Epithelial cell of alveolus of lung (primary cell): ENCODE measurements around the gene ZDHHC12. TPM values are rescaled to one million over a fixed set of nuclear protein-coding genes. Genes with fewer than 3 reads are reported as not detected.

Source experiments
- total RNA-seq: library from RNA; depleted of rRNA; stranded (reverse); fragments of >200 nt; gene quantifications from 2 replicates; pipeline ENCODE4 v1.2.1, GENCODE V29; 2015

The ZDHHC12 gene
- total RNA-seq: 54.7 and 68.9 TPM in 2 replicates

GRCh38 chr9:128723866-128724743 is at the start of gene ZDHHC12:
TSS of gene ZDHHC12 (minus strand) at chr9:128724127. CDS start at chr9:128724093, 34 bp downstream.

GRCh38 chr9:128771745-128772519 is 48.0 kb upstream of the ZDHHC12 start, which contains the start of gene ZER1:
TSS of gene ZER1 (minus strand) at chr9:128771927. CDS start at chr9:128755565, 16,362 bp downstream.

GRCh38 chr9:128702445-128702948 is 21.4 kb downstream of the ZDHHC12 start, which contains the start of gene PKN3:
TSS of gene PKN3 (plus strand) at chr9:128702503. CDS start at chr9:128702916, 413 bp downstream.

GRCh38 chr9:128688501-128689292 is 35.2 kb downstream of the ZDHHC12 start, which contains the start of gene SET:
TSS of gene SET (plus strand) at chr9:128689222. CDS start at chr9:128689583, 361 bp downstream.

Other genes with a start within 250 kb of the ZDHHC12 start
- gene GLE1, start 219.4 kb downstream of the ZDHHC12 start, total RNA-seq: 27.0 and 27.8 TPM in 2 replicates
- 178 and 200 TPM in 2 replicates for gene SPTAN1, start 171.5 kb downstream of the ZDHHC12 start, total RNA-seq
- 33.4 and 73.4 TPM in 2 replicates for gene DYNC2I2, start 67.3 kb downstream of the ZDHHC12 start, total RNA-seq
- 180 and 256 TPM in 2 replicates for gene SET, start 34.9 kb downstream of the ZDHHC12 start, total RNA-seq
- 3.0 and 4.8 TPM in 2 replicates for gene PKN3, start 21.6 kb downstream of the ZDHHC12 start, total RNA-seq
- 20.2 and 56.1 TPM in 2 replicates for gene ZER1, start 47.8 kb upstream of the ZDHHC12 start, total RNA-seq
- 9.7 and 20.6 TPM in 2 replicates for gene TBC1D13, start 63.1 kb upstream of the ZDHHC12 start, total RNA-seq
- 16.2 and 31.7 TPM in 2 replicates for gene ENDOG, start 94.4 kb upstream of the ZDHHC12 start, total RNA-seq
- 11.1 and 24.4 TPM in 2 replicates for gene SPOUT1, start 105.7 kb upstream of the ZDHHC12 start, total RNA-seq
- gene KYAT1, start 157.8 kb upstream of the ZDHHC12 start, total RNA-seq: 9.3 and 15.1 TPM in 2 replicates
- gene LRRC8A, start 158.0 kb upstream of the ZDHHC12 start, total RNA-seq: 37.4 and 53.9 TPM in 2 replicates
- 11.9 and 16.9 TPM in 2 replicates for gene PHYHD1, start 196.9 kb upstream of the ZDHHC12 start, total RNA-seq
- gene DOLK, start 223.5 kb upstream of the ZDHHC12 start, total RNA-seq: 28.2 and 30.3 TPM in 2 replicates
- gene NUP188, start 223.6 kb upstream of the ZDHHC12 start, total RNA-seq: 30.1 and 40.9 TPM in 2 replicates